Pons (tissue), 1 donor: ENCODE data around the gene KLHDC4.
A peak's percentile ranks its signal among the peaks of the same experiment; 100 is the strongest.
"Not testable (repeated sequence)": the region's sequence is repeated elsewhere in the genome, so short reads cannot be mapped to it uniquely, and the experiment has no call there.

ENCODE experiments used
- DNase-seq: peaks from one replicate; pipeline ENCODE4 v3.0.0-alpha.2; 2016; ENCODE audit warnings: low spot score

The KLHDC4 gene

GRCh38 chr16:87765776-87766484, at the start of gene KLHDC4:
Gene KLHDC4 (minus strand): TSS chr16:87765986. CDS start chr16:87765890, 96 bp downstream.
- DNase-seq = peak; percentile 72

DNA sequence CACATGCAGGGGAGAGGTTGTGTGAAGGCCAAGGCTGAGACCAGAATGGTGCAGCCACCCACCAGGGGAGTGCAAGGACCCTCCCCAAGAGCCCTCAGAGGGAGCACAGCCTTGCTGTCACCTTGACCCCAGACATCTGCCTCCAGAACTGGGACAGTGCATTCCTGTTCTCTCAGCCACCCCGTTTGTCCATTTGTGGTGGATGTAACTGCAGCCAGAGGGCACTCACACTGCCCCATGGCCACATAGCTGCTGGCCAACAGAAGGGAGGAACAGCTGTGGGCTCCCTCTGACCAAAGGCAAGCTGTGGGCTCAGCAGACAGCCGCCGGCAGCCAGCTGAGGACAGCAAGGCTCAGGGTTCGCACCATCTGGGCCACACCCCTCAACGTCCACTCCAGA, 49.8 kb upstream of the KLHDC4 start:
- DNase-seq = no peak

DNA sequence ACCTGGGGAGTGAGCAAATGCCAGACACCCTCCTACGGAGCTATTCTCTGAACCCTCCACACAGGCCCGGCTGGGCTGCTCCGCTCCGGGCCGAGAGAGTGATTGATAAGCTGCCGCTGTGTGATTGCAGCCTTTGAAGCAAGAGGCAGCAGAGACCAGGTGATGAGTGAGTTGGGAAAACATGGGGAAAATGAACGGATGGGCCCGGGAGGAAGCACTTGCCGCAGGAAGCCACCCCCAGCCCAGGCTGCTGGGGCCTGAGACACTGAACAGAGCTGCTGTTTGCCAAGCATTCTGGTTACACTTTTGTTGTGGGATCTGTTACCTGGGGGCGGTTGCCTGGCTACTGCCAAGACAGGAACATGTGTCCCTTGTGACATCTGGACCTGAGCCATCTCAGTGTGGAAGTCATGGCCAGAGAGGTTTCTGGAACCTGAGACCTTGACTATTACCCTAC, 46.4 kb upstream of the KLHDC4 start:
- DNase-seq = no peak

GRCh38 chr16:87811454-87811853, 45.7 kb upstream of the KLHDC4 start:
- not testable (repeated sequence) for DNase-seq

DNA sequence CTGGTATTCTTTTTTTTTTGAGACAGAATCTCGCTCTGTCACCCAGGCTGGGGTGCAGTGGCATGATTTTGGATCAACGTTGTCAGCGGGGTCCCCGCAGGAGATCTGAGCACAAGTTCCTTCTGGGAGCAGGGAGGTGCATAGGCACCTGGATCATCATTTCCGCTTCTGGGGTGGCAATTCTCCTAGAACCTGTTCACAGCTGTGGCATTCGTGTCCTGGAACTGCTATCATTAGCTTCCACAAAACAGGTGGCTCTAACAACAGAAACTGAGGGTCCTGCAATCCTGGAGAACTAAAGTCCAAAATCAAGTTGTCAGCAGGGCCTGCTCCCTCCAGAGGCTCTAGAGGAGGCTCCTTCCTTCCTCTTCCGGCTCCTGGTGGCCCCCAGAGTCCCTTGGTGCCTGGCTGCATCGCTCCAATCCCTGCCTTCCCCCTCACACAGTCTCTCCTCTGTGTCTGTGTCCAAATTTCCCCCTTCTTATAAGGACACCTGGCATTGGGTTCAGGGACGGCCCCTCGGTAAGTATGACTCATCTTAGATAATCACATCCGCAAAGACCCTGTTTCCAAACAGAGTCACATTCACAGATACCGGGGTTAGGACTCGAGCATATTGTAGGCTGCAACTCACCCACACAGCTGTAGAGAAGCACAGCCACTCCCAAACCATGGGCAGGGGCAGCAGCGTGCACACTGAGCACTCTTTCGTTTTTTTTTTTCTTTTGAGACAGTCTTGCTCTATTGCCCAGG, 43.5 kb upstream of the KLHDC4 start:
- no peak for DNase-seq

DNA sequence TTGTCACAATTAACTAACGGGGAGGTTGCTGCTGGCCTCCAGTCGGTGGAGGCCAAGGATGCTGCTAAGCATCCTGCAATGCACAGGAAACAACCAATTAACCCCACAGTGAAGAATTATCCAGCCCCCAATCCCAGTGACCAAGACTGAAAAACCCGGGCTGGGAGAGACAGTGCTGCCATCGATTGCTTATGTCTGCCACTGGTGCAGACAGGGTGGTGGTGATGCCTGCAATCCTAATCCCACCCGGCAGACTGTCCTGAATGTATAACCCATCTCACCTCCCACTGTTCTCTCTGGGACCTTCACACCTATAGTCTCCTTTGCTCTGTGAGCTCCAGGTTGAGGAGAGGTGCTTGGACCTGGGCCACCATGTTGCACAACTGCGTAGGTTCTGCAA, 42.3 kb upstream of the KLHDC4 start:
- no peak for DNase-seq

- no peak for DNase-seq
These were observed 41.1 kb upstream of the KLHDC4 start for GRCh38 chr16:87806641-87807546.

- no peak for DNase-seq
These were observed 40.5 kb upstream of the KLHDC4 start for GRCh38 chr16:87806261-87806640.

- no peak for DNase-seq
These were observed 37.6 kb upstream of the KLHDC4 start for GRCh38 chr16:87803385-87803784.

- DNase-seq = no peak
These were observed 36.9 kb upstream of the KLHDC4 start for GRCh38 chr16:87802670-87803069.

DNA sequence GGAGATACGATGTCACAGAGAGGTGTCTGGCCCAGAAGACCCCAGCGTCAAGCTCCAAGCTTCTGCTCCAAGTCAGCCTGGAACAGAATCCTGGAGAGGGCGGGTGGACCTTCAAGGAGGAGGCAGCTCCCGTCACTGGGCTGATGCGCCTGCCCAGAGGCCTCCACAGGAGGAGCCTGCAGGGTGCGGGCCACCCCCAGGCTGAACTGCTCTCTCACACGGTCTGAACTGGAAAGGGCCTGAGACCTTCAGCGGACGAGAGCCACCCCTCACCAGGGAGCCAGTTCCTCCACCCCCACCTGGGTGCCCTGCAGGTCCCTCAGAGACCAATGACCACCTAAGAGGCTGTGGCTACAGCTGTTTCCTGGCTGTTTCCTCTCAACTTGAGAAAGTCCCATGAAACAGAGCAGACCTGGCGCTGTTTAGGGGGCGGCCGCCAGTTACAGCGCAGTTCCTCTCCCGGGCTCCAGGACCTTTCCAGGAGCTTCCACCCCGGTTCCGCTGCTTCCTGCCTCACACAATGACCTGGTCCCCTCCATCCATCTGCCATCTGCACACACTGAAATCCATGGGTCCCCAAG, 36.0 kb upstream of the KLHDC4 start:
- no peak for DNase-seq

DNA sequence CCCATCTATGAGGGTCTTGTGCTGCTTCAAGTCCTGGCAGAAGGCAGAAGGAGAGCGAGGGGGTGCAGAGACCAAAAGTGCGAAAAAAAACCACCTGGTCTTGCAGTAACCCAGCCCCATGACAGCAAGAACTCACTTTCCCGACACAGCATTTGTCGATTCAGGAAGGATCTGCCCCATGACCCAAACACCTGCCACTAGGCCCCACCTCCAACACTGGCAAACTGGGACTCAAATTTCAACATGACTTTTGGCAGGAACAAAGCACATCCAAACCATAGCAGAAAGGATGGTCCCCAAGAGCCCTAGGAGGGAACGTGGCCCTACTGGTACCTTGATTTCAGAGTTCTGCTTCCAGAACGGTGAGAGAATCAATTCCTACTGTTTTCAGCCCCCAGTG, 34.7 kb upstream of the KLHDC4 start:
- no peak for DNase-seq

GRCh38 chr16:87795336-87795735, 29.6 kb upstream of the KLHDC4 start:
- DNase-seq = no peak

- no peak for DNase-seq
These were observed 28.8 kb upstream of the KLHDC4 start for GRCh38 chr16:87794485-87795078.

DNA sequence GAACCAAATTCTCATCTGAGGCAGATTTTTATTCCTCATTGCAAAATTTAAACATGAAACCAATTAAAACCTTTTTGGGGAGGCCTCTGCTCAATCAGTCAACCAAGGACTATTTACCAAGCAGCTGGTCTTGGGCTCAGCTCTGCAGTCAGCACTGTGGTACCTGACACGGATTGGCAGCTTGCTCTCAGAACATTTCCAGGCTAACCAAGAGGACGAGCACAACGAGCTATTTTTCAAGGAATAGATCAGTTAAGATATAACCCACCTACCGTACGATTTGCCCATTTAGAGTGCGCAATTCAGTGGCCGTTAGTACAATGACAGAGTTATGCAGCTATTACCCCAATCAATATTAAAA, 26.4 kb upstream of the KLHDC4 start:
- no peak for DNase-seq

GRCh38 chr16:87791295-87792204, 25.8 kb upstream of the KLHDC4 start:
- DNase-seq = peak; percentile 93

DNA sequence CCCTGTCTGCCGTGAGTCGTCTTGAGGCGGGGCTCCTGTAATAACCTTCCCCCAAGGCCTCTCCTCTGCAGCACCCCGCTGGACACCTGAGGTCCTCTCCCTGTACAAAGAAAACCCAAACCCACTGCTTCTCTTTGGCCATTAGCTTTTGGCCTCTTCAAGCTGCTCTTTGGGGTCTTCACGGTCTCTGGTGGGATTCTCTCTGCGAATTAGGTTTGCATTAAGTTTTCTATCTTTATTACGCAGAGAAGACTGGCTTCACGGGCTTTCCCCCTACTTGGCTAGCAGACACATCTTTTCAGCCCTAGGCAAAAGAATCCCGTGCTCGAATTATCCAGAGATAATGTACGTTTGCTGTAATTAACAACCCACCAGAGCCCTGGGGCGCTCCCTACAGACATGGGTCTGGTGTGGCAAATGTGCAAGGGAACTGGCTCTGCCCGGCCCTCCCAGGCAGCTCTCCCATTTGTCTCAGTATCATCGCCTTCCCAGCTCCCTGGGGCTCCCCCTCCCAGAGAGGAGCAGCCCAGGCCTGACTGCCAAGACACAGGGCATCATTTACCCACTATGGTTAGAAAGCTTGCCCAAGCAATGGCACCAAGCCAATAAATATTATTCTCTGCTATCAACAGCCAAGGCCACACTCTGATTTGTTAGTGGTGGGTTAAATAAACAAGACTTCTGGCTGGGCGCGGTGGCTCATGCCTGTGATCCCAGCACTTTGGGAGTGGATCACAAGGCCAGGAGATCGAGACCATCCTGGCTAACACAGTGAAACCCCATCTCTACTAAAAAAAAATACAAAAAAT, 24.7 kb upstream of the KLHDC4 start:
- DNase-seq = no peak

DNA sequence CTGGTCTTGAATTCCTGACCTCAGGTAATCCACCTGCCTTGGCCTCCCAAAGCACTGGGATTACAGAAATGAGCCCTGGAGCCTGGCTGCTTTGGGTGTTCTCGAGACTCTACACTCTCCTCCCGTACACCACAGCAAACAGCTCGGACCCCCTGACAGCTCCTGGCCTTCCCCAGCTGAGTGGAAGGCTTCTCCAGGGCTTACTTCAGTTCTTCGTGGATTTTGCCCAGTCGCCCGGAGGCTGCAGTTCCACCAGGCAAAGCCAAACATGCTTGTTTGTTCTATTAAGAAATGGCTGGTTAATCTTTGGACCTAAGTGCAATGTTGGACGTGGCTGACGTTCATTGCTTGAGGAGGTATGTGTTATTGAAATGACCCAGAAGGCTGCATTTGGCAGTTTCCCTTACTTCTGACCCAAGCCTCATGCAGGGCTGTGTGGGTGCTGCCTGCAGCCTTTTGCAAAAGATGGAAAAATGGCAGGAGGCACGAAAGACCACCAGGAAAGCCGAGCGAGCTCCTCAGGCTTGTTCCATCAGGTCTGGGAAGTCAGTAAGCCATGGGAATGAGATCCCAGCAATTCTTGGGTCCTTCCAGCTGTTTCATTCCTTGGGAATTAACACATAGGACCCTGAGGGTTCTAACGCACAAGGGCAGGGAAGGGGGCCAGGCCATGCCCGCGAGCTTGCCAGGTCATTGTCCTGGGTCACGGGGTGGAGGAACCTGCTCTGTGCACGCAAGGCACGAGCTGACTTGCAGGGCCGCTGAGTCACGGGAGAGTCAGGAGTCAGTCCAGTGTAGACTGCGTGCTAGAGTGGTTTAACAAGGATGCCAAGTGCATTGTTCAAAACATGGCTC, 23.9 kb upstream of the KLHDC4 start:
- no peak for DNase-seq
